C4-2B (cell line): ENCODE measurements around the gene ARHGEF2.

Source experiments
- CTCF ChIP-seq: fragments of 450-650 bp; conservative IDR thresholded peaks from 2 replicates; pipeline ENCODE4 v1.5.1; 2017; ENCODE audit warnings: mild to moderate bottlenecking
- ZFX ChIP-seq: fragments of 450-650 bp; IDR thresholded peaks from 2 replicates; pipeline ENCODE4 v1.6.1; 2017

- no peak for TF ChIP-seq CTCF
- no peak for TF ChIP-seq ZFX
Observed at GRCh38 chr1:155899683-155900082, 78.7 kb downstream of the ARHGEF2 start.
